ENCODE results near the gene CHID1. TPM values are rescaled to one million over a fixed set of nuclear protein-coding genes. Genes with fewer than 3 reads are reported as not detected.

CHID1 gene
- total and polyA plus RNA-seq, 2 donors (not counting 1 experiment from before 2014, with no cell fraction given) = 54.3 to 68.4 TPM

DNA sequence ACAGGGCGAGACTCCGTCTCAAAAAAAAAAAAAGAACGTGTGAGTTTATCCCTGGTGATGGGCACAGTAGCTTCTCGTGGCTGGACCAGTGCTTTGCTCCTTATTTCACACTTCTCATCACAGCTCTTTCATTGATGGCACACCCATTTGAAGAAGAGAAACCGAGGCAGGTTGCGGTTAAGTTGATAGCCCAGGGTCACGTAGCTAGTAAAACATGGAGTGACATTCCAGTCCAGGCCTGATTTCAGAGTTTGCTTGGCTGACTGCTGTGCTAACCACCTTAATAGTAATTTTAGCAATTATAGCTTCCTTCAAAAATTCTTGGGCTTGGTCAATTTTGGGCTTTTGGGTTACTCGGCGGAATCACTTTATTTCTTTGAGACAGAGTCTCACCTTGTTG lies 40.9 kb upstream of the CHID1 start:
- Histone ChIP-seq H3K4me2 (ENCODE audit: extremely low read depth, insufficient read depth, low read length) (no peak overlapping the region), H3K4me3 (replicated peaks in 1 of 4; ENCODE audit: control extremely low read depth in 1 of 4, insufficient read depth in 1 of 4, low read depth in 3 of 4, low read length in 4 of 4) (no peak overlapping the region), H3K4me1 (ENCODE audit: control insufficient read depth, extremely low read depth, insufficient read depth, low read length) (no peaks in the 10 kb centered on the region), H3K9me3 (ENCODE audit: control insufficient read depth, insufficient read depth, low read depth, low read length) (no peaks in the 10 kb centered on the region), H3K27me3 (ENCODE audit: control insufficient read depth, insufficient read depth, low read length) (no peaks in the 10 kb centered on the region), H2AFZ (ENCODE audit: low read length) (no peak overlapping the region), H4K20me1 (ENCODE audit: control insufficient read depth, extremely low read depth, insufficient read depth, low read length) (no peaks in the 10 kb centered on the region), H3K79me2 (ENCODE audit: control insufficient read depth, insufficient read depth, low read length) (peaks cover 11% of the 10 kb centered on the region), H3K36me3 (ENCODE audit: control insufficient read depth, insufficient read depth, low read length) (no peaks in the 10 kb centered on the region), H3K27ac (ENCODE audit: insufficient read depth, low read length) (no peak overlapping the region), H3K9ac (ENCODE audit: insufficient read depth, low read length) (no peak overlapping the region)
- TF ChIP-seq, protein P1, sequence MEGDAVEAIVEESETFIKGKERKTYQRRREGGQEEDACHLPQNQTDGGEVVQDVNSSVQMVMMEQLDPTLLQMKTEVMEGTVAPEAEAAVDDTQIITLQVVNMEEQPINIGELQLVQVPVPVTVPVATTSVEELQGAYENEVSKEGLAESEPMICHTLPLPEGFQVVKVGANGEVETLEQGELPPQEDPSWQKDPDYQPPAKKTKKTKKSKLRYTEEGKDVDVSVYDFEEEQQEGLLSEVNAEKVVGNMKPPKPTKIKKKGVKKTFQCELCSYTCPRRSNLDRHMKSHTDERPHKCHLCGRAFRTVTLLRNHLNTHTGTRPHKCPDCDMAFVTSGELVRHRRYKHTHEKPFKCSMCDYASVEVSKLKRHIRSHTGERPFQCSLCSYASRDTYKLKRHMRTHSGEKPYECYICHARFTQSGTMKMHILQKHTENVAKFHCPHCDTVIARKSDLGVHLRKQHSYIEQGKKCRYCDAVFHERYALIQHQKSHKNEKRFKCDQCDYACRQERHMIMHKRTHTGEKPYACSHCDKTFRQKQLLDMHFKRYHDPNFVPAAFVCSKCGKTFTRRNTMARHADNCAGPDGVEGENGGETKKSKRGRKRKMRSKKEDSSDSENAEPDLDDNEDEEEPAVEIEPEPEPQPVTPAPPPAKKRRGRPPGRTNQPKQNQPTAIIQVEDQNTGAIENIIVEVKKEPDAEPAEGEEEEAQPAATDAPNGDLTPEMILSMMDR (conservative IDR thresholded peaks at IDR 0.05 in 1 of 2, IDR thresholded peaks at IDR 0.05 in 1 of 2; ENCODE audit: low read depth in 1 of 2, low read length in 2 of 2) = no peak
- no peak for DNase-seq (ENCODE audit: low read depth in 2 of 2)

DNA sequence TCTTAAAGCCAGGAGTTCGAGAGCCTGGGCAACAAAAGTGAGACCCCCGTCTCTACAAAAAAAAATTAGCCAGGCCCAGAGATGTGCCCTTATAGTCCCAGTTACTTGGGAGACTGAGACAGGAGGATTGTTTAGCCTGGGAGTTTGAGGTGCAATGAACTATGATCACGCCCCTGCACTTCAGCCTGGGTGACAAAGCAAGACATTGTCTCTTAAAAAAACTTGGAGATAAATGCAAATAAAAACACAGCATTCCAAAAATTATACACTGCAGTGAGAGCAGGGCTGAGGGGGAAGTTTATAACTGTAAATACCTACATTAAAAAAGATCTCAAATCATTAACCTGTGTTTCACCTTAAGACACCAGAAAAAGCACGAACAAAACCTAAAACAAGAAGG lies 37.1 kb upstream of the CHID1 start:
- H3K36me3 ChIP-seq (ENCODE audit: control insufficient read depth, insufficient read depth, low read length) = peaks cover 3% of the 10 kb centered on the region
- no peak for DNase-seq (ENCODE audit: low read depth in 2 of 2)
- peaks cover 12% of the 10 kb centered on the region for H3K79me2 ChIP-seq (ENCODE audit: control insufficient read depth, insufficient read depth, low read length)
- no peak overlapping the region for H2AFZ ChIP-seq (ENCODE audit: low read length)
- no peaks in the 10 kb centered on the region for H3K9me3 ChIP-seq (ENCODE audit: control insufficient read depth, insufficient read depth, low read depth, low read length)
- H3K27me3 ChIP-seq (ENCODE audit: control insufficient read depth, insufficient read depth, low read length) = no peaks in the 10 kb centered on the region
- no peak overlapping the region for H3K4me2 ChIP-seq (ENCODE audit: extremely low read depth, insufficient read depth, low read length)
- H4K20me1 ChIP-seq (ENCODE audit: control insufficient read depth, extremely low read depth, insufficient read depth, low read length) = no peaks in the 10 kb centered on the region
- H3K4me3 ChIP-seq (replicated peaks in 1 of 4; ENCODE audit: control extremely low read depth in 1 of 4, insufficient read depth in 1 of 4, low read depth in 3 of 4, low read length in 4 of 4) = no peak overlapping the region
- H3K27ac ChIP-seq (ENCODE audit: insufficient read depth, low read length) = no peak overlapping the region
- H3K4me1 ChIP-seq (ENCODE audit: control insufficient read depth, extremely low read depth, insufficient read depth, low read length) = peaks cover 3% of the 10 kb centered on the region
- TF ChIP-seq, protein P1 (conservative IDR thresholded peaks at IDR 0.05 in 1 of 2, IDR thresholded peaks at IDR 0.05 in 1 of 2; ENCODE audit: low read depth in 1 of 2, low read length in 2 of 2) = no peak
- TF ChIP-seq EZH2 (IDR thresholded peaks at IDR 0.05; ENCODE audit: low read length, missing control alignments) = no peak
- no peak overlapping the region for H3K9ac ChIP-seq (ENCODE audit: insufficient read depth, low read length)

DNA sequence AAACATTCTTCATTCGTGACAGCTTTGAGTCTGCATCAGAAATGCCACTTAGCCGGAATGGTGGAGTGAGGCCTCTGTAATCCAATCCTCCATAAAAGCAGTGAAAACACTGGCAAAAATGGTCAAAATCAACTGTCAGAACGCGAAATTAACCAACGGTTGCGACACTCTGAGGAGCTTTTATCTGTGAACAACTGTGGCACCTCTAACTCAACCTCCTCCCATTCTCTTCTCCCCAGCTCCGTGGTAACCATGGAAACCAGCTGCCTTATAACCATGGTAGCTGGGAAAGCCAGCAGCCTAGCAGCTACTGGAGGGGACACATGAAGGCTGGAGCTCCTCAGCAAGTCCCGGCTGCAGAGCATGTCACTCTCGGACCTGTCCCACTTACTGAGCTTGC lies 35.4 kb upstream of the CHID1 start:
- DNase-seq (ENCODE audit: low read depth in 2 of 2) = peak; percentile 28 to 54
- H3K4me3 ChIP-seq (replicated peaks in 1 of 4; ENCODE audit: control extremely low read depth in 1 of 4, insufficient read depth in 1 of 4, low read depth in 3 of 4, low read length in 4 of 4) = no peak overlapping the region
- H3K9ac ChIP-seq (ENCODE audit: insufficient read depth, low read length) = no peak overlapping the region
- peaks cover 18% of the 10 kb centered on the region for H3K79me2 ChIP-seq (ENCODE audit: control insufficient read depth, insufficient read depth, low read length)
- H3K4me2 ChIP-seq (ENCODE audit: extremely low read depth, insufficient read depth, low read length) = no peak overlapping the region
- H3K27ac ChIP-seq (ENCODE audit: insufficient read depth, low read length) = no peak overlapping the region
- no peaks in the 10 kb centered on the region for H3K27me3 ChIP-seq (ENCODE audit: control insufficient read depth, insufficient read depth, low read length)
- no peak overlapping the region for H2AFZ ChIP-seq (ENCODE audit: low read length)
- no peak for TF ChIP-seq EZH2 (IDR thresholded peaks at IDR 0.05; ENCODE audit: low read length, missing control alignments)
- TF ChIP-seq, protein P1 (conservative IDR thresholded peaks at IDR 0.05 in 1 of 2, IDR thresholded peaks at IDR 0.05 in 1 of 2; ENCODE audit: low read depth in 1 of 2, low read length in 2 of 2) = no peak
- no peaks in the 10 kb centered on the region for H3K9me3 ChIP-seq (ENCODE audit: control insufficient read depth, insufficient read depth, low read depth, low read length)
- H3K4me1 ChIP-seq (ENCODE audit: control insufficient read depth, extremely low read depth, insufficient read depth, low read length) = peaks cover 3% of the 10 kb centered on the region
- no peaks in the 10 kb centered on the region for H4K20me1 ChIP-seq (ENCODE audit: control insufficient read depth, extremely low read depth, insufficient read depth, low read length)
- H3K36me3 ChIP-seq (ENCODE audit: control insufficient read depth, insufficient read depth, low read length) = peaks cover 3% of the 10 kb centered on the region
